ENCODE measurements around the gene TBCC.

DNA sequence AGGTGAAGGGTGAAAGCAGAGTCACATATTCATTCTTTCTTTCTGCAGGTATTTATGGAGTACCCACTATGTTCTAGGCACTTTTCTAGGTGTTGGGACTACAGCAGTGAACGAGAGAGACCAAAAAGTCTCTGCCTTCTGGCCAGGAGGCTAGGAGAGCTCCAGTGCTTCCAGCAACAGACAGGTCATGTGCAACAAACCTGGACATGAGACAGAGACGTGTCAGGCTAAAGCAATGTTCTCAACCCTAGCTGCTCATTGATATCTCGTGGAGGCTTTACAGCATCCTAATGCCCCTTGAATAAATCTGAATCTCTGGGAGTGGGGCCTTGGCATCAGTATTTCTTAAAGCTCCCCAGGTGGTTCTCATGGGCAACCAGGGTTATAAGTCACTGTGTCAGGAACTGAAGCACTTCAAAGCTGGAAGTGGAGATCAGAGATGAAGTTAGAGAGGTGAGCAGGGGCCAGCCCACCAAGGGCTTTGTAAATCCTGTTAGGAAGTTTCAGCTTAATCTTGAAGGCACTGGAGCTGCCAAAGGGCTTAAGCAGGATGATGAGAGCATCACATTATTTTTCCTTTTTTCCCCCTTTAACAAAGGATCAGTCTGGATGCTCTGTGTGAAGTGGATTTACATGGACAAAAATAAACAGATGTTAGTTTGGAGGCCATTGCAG is 13.0 kb upstream of the TBCC start:
- TF ChIP-seq, protein P1, sequence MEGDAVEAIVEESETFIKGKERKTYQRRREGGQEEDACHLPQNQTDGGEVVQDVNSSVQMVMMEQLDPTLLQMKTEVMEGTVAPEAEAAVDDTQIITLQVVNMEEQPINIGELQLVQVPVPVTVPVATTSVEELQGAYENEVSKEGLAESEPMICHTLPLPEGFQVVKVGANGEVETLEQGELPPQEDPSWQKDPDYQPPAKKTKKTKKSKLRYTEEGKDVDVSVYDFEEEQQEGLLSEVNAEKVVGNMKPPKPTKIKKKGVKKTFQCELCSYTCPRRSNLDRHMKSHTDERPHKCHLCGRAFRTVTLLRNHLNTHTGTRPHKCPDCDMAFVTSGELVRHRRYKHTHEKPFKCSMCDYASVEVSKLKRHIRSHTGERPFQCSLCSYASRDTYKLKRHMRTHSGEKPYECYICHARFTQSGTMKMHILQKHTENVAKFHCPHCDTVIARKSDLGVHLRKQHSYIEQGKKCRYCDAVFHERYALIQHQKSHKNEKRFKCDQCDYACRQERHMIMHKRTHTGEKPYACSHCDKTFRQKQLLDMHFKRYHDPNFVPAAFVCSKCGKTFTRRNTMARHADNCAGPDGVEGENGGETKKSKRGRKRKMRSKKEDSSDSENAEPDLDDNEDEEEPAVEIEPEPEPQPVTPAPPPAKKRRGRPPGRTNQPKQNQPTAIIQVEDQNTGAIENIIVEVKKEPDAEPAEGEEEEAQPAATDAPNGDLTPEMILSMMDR (IDR thresholded peaks at IDR 0.05): no peak
- no peak for TF ChIP-seq POLR2A (IDR thresholded peaks at IDR 0.05)

Measured in uterus (tissue), 2 donors.